ENCODE data around the gene PRXL2B.

PRXL2B gene

DNA sequence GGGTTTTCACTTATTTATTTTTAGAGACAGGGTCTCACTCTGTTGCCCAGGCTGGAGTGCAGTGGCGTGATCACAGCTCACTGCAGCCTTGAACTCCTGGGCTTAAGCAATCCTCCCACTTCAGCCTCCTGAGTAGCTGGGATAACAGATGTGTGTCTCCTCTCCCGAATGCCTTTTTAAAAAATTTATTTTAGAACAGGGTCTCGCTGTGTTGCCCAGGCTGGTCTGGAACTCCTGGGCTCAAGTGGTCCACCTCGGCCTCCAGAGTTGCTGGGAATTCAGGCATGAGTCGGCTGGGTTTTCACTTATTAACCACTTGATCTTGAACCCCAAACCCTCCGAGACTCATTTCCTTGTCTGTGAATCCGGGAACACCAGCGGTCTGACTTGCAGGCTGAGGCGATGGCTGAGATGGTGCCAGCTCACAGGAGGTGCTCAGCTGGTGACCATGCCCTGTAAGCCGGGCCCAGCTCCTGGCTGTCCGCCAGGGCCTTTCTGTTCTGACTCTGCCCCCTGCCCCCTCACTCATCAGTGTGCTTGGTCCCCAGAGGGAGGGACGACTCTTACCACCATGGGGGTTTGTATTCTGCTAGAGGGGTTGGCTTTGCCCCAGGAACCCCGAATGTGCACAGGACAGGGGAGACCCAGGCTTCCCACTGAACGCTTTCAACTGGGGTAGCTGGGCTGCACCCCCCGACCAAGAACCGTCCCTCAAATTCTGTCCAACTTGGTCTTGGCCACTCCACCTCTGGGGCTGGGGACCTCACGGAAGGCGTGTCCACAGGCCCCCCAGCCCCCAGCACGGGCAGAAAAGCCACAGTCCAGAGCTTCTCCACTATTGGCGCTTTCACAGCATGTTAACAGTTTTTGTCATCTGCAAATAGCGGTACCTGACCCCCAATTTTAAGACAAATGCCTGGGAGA is 23.7 kb downstream of the PRXL2B start:
- no peak overlapping the region for H3K4me3 ChIP-seq (ENCODE audit: low read depth, low read length)
- TF ChIP-seq, protein P1, sequence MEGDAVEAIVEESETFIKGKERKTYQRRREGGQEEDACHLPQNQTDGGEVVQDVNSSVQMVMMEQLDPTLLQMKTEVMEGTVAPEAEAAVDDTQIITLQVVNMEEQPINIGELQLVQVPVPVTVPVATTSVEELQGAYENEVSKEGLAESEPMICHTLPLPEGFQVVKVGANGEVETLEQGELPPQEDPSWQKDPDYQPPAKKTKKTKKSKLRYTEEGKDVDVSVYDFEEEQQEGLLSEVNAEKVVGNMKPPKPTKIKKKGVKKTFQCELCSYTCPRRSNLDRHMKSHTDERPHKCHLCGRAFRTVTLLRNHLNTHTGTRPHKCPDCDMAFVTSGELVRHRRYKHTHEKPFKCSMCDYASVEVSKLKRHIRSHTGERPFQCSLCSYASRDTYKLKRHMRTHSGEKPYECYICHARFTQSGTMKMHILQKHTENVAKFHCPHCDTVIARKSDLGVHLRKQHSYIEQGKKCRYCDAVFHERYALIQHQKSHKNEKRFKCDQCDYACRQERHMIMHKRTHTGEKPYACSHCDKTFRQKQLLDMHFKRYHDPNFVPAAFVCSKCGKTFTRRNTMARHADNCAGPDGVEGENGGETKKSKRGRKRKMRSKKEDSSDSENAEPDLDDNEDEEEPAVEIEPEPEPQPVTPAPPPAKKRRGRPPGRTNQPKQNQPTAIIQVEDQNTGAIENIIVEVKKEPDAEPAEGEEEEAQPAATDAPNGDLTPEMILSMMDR (IDR thresholded peaks at IDR 0.05; ENCODE audit: insufficient read depth, low read depth, low read length, missing control alignments), result no peak
- DNase-seq (ENCODE audit: low read depth), result no peak

DNA sequence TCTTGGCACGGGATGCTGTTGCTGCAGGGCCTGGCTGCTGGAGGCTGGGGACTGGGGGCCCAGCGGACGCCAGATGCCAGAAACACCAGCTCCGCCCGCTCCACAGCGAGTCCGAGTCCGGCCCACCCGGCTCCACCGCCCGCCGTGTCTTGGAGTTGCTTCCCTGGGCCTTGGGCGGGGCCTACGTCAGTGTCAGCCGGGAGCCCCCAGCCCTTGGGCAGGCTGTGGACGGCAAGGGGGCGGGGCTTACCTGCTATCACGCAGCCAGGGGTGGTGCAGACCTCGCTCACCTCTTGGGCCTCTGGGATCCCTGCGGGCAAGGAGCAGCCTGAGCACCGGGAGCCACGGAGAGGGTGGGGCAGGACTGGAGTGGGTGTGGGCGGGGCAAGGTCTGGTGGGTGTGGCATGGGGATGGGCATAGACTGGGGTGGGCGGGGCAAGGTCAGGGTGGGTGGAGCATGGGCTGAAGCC is 24.5 kb downstream of the PRXL2B start:
- TF ChIP-seq, protein P1 (IDR thresholded peaks at IDR 0.05; ENCODE audit: insufficient read depth, low read depth, low read length, missing control alignments), result no peak
- H3K4me3 ChIP-seq (ENCODE audit: low read depth, low read length), result no peak overlapping the region
- no peak for DNase-seq (ENCODE audit: low read depth)

DNA sequence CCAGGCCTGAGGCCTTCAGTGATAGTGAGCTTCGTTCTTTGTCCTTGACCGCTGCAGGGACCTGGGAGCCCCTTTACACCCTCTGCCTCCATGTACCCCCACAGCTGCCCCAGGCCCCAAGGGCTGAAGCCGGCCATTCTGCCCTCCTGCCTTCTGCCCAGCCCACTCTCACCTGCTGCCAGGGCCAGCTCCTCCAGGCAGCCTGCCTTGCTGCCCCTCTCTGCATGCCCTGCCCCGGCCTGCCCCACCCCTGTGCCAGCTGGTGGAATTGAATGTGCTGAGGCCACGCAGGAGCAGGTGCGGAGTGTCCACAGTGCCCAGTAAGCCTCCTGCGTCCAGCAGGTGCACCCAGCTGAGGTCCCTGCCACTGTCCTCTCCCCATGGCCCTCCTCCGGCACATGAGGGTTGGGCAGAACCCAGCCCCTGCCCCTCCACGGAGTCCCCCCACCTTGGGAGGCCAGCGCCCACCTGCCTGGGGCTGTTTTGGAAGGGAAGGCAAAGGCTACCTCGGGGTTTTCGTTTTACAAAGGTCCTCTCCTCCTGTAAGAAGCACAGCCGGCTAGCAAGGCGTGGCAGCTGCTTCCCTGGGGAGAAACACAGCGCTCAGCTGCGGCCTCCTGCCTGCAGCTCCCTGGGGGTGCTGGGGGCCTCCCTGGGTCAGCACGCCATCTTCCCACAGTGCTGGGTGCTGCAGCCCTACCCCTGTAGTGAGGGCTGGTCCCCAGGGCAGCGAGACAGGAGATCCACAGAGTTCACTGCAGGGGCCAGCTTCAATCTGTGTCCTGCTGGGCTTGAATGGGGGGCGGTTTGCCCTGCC is 25.3 kb downstream of the PRXL2B start:
- TF ChIP-seq, protein P1 (IDR thresholded peaks at IDR 0.05; ENCODE audit: insufficient read depth, low read depth, low read length, missing control alignments), result no peak
- DNase-seq (ENCODE audit: low read depth), result no peak
- no peak overlapping the region for H3K4me3 ChIP-seq (ENCODE audit: low read depth, low read length)

GRCh38 chr1:2612591-2613365 is 26.2 kb downstream of the PRXL2B start:
- DNase-seq (ENCODE audit: low read depth), result no peak
- TF ChIP-seq, protein P1 (IDR thresholded peaks at IDR 0.05; ENCODE audit: insufficient read depth, low read depth, low read length, missing control alignments), result no peak
- H3K4me3 ChIP-seq (ENCODE audit: low read depth, low read length), result no peak overlapping the region

- no peak for DNase-seq (ENCODE audit: low read depth)
- TF ChIP-seq, protein P1 (IDR thresholded peaks at IDR 0.05; ENCODE audit: insufficient read depth, low read depth, low read length, missing control alignments), result no peak
- no peak overlapping the region for H3K4me3 ChIP-seq (ENCODE audit: low read depth, low read length)
Measured at GRCh38 chr1:2614145-2614544, 27.6 kb downstream of the PRXL2B start.

DNA sequence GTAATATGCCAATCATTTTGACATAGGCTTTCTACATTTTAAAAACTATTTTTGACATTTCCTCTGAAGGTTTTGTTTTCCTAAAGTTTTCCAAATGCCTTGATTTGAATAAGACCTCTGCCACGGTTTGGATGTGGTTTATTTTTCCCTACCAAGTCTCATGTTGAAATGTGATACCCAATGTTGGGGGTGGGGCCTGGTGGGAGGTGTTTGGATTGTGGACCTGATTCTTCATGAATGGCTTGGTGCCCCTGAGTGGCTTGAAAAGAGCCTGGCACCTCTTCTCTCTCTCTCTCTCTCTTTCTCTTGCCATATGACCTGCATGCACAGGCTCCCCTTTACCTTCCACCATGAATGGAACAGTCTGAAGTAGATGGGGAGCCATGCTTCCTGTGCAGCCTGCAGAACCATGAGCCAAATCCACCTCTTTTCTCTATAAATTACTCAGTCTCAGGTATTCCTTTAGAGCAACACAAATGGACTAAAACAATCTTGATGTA is 31.4 kb downstream of the PRXL2B start:
- TF ChIP-seq, protein P1 (IDR thresholded peaks at IDR 0.05; ENCODE audit: insufficient read depth, low read depth, low read length, missing control alignments), result no peak
- no peak overlapping the region for H3K4me3 ChIP-seq (ENCODE audit: low read depth, low read length)
- no peak for DNase-seq (ENCODE audit: low read depth)
